GM19238 (cell line): Measurements from ENCODE around the gene UBAC2.

Experiments used
- DNase-seq: peaks from one replicate; pipeline ENCODE4 v3.0.0; 2011; ENCODE audit warnings: low spot score; ENCODE audit not compliant: insufficient read length

UBAC2 gene

GRCh38 chr13:99334221-99334620 is 133.6 kb downstream of the UBAC2 start:
- DNase-seq = no peak

GRCh38 chr13:99335087-99335486 is 134.4 kb downstream of the UBAC2 start:
- DNase-seq = no peak

GRCh38 chr13:99335603-99336002 is 134.9 kb downstream of the UBAC2 start:
- no peak for DNase-seq

- DNase-seq = no peak
Measured at GRCh38 chr13:99339230-99339721, 138.6 kb downstream of the UBAC2 start.

GRCh38 chr13:99339736-99340397 is 139.2 kb downstream of the UBAC2 start:
- DNase-seq = no peak

GRCh38 chr13:99340638-99341037 is 140.0 kb downstream of the UBAC2 start:
- DNase-seq = no peak

GRCh38 chr13:99341969-99342722 is 141.5 kb downstream of the UBAC2 start:
- no peak for DNase-seq

GRCh38 chr13:99342723-99343315 is 142.2 kb downstream of the UBAC2 start:
- DNase-seq = no peak

GRCh38 chr13:99344610-99345208 is 144.1 kb downstream of the UBAC2 start:
- DNase-seq = no peak

- DNase-seq = no peak
Measured at GRCh38 chr13:99345345-99345744, 144.7 kb downstream of the UBAC2 start.

GRCh38 chr13:99346335-99347042 is 145.8 kb downstream of the UBAC2 start:
- DNase-seq = no peak

GRCh38 chr13:99347335-99347878 is 146.8 kb downstream of the UBAC2 start:
- DNase-seq = no peak

GRCh38 chr13:99347911-99348451 is 147.3 kb downstream of the UBAC2 start:
- no peak for DNase-seq

GRCh38 chr13:99350191-99350590 is 149.5 kb downstream of the UBAC2 start:
- DNase-seq = no peak

GRCh38 chr13:99351772-99352171 is 151.1 kb downstream of the UBAC2 start:
- DNase-seq = no peak

GRCh38 chr13:99352351-99353245 is 151.9 kb downstream of the UBAC2 start:
- DNase-seq = no peak

GRCh38 chr13:99353246-99353600 is 152.6 kb downstream of the UBAC2 start:
- DNase-seq = no peak

GRCh38 chr13:99353836-99354235 is 153.2 kb downstream of the UBAC2 start:
- no peak for DNase-seq

GRCh38 chr13:99354371-99354951 is 153.8 kb downstream of the UBAC2 start:
- no peak for DNase-seq
